CD4-positive, alpha-beta T cell treated with Interleukin-4 for 1 hour (primary cell): ENCODE data around the gene TCERG1L.

Source experiments
- DNase-seq, 2 donors: peaks; one replicate each; pipeline ENCODE4 v3.0.0-alpha.2; 2020 to 2022

The TCERG1L gene

DNA sequence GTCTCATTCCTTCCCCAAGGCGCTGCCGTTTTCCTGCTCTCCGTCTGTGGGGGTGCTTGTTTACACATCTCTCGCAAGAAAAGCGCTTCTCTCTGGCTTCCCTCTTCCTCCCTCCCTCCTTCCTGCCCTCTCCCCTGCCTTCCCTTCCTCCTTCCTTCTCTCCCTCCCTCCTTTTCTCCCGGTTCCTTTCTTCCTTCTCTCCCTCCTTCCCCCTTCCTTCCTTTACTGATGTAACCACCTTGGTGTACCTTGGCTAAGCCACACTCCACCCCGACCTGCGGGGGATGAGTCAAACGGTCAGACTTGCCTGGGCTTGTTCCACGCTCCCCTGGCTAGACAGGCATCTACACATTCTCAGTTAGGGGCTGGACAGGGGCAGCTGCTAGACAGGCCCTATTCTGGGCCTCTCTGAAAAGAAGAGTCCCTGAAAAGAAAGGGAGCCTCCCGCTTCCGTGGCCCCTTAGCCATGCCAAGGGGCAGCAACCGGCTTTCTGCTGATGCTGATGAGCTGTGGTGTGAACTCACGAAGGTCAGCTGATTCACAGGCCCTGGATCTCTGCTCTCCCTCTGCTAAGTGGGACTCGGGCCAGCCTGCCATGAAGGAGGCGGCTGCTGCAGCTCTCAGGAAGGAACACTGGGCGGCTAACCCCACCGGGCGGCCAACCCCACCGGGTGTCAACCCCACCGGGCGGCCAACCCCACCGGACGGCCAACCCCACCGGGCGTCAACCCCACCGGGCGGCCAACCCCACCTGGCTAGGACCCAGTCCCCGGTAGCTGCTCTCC lies 216.8 kb downstream of the TCERG1L start:
- DNase-seq: no peak

DNA sequence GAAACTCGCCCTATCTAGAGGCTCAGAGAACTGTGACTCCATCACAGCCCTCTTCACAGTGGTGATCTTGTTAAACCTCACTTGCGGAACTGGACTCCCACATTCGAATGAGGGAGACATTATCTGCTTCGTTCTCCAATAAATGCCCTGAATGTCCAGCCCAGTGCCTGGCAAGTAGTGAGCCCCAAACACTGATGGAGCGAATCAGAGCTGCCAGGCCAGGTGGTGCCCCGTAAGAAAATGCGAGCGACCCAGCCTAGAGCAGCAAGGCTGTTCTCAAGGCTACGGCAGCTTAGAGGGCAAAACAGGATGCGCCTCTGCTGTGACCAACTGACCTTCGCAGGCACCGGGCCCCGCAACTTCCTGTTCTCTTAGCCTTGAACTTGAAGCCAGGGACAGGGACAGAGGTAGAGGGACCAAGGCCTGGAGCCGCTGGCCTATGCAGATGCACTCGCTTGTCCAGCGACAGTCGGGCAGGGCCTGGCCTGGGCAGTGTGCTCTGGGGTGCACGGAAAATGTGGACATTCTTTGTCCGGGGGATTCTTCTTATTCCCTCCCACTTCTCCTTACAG lies 217.6 kb downstream of the TCERG1L start:
- DNase-seq: no peak

DNA sequence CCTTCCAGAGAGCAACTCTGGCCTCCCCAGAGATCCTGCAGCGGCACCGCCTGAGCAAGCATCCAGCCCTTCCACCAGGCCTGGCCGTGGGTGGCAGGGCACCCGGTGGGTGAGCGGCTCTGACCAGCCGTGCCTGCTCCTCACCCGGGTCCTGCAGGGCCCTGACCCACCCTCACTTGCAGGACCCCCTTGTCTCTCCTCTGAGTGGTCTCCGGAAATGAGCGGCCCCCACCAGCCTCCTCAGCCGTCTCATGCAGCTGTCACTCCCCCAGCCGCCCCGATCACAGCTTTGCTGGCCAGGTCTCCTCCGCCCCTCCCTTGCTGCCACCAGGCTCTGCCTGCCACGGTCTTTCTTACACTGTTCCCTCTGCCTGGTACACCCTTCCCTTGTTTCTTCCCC lies 218.2 kb downstream of the TCERG1L start:
- DNase-seq: no peak

DNA sequence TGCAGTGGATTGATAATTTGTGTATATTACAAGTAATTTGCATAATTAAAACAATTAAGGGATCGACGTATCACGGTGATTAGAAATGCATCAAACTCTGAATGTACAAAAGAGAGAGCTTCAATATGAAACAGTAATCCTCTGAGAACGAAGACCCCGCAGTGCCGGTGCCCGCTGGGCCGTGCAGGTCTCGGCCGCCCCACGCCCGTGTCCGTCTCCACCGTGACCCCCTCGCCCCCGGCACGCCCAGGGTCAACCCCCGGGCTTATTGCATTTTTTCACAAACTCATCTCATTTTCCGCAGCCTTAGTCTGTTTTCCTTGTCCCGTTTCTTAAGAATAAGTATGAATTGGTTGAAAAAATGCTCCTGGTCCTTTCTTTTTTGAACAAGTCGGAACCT lies 218.6 kb downstream of the TCERG1L start:
- no peak for DNase-seq

DNA sequence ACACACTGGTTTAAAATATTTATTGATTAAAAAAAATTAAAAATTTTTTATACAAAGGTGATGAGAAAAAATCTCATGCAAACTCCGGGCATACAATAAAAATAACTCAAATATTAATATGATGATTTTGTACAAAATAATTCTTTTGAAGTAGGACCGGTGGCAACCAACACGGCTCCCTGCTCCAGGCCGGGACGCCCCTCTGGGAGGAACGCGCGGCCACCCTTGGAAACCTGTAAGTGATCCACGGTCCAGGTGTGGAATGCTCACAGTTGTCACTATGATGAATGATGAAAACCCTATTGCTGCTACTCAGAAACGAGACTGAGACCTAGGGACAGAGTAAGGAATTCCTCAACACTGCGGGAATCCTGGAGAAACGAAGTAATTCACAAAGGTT lies 219.1 kb downstream of the TCERG1L start:
- DNase-seq: no peak

DNA sequence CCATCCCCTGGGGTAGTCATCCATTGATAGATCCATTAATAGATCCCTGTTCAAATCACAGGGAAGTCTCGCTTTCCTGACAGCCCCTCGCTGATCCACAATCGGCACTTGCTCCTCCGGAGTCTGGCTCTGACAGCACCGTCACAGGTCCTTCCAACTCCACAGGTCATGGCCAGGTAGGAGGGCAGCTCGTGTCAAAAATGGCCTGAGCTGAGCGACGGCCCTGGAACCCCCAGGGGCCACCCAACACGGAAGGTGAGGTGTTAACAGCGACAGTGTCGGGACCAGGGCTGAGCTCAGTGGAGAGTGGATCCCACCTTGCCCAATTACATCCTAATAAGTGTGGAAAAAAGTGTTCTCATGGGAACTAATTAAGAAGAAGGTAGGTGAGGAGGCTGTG lies 219.8 kb downstream of the TCERG1L start:
- DNase-seq: no peak

DNA sequence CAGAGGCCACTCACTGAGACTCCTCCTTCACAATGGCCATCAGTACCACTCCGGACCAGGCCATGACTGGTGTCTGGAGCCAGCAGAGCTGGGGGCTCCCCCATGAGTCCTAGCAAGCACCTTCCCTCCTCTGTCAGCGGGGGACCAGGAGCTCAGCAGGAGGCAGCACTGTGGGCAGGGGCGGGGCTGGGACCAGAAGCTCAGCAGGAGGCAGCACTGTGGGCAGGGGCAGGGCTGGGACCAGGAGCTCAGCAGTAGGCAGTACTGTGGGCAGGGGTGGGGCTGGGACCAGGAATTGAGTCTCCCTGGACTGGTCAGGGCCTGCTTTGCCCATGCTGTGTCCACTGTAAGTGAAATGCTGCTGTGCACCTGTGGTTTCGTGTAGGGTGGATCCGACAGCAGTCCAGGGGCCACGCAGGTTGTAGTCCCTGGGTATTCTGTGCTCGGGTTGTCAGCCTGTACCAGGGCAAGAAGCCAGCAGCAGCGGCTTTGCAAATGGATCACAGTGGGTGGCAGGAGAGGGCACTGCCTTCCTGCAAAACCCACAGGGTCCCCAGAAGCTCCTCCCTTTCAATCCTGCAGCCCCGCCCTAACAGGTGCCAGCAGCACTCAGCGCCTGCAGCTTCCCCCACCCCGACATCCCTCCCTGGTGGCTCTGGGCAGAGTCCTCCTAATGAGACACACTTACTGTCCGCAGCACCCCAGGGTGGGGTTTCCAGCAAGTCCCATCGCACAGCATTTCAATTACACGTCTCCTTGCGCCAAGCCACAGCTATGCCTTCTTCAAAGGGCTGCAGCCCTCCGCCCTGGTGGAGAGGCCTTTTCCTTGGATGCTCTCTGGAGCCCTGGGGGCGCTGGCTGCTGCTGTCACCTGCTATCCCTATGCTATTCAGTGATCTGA lies 220.5 kb downstream of the TCERG1L start:
- DNase-seq: no peak

DNA sequence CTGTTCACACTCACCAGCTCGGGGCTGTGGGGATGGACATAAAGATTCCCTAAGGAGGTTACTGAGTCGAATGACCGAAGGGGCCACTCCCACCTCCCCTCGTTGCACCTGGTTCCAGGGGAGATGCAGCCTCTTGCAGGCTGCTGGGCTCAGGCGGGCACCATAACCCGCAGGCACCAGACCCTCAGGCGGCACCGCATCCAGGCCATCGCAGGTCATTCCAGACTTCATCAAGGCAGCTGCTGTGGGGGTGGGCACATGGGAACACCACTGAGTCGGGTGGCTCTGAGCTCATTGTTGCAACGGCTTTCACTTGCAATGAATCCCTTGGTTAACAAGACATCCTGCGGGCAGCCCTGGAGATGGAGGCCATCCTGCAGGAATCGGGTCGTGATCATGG lies 221.7 kb downstream of the TCERG1L start:
- DNase-seq: no peak

DNA sequence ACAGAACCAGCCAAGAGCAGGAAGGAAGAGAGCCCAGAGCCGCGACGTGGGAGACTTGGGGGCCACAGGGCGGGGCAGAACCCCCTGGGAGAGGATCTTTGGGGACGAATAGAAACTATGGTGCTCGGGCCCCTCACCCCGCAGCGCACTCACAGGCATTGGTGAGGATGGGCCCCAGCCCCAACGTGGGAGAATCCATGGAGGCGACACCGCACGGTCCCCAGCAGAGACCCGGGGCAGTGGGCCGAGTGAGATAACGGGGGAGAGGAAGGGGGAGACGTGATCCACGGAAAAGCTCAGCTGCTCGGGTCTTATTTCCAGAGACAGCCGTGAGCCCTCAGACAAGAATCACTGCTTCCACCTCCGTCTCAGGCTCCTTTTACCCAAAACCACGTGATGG lies 222.4 kb downstream of the TCERG1L start:
- no peak for DNase-seq

DNA sequence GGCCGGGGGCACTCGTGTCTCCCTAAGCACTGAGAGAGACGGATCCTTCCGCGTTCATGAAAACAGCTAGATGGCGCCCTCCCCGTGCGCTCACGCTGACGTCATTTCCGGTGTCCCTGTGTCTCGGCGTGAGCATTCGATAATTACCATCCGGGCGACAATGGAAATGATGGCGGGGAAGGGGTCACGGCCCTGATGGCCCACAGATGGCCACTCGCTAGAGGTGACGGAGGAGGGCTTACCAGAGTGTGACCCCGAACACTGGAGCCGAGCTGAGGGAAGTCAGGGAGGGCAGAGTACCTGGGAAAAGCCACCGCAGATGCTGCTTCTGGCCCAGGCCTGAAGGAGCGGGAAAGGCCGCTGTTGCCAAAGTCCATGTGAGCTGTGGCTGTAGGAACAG lies 222.9 kb downstream of the TCERG1L start:
- no peak for DNase-seq

DNA sequence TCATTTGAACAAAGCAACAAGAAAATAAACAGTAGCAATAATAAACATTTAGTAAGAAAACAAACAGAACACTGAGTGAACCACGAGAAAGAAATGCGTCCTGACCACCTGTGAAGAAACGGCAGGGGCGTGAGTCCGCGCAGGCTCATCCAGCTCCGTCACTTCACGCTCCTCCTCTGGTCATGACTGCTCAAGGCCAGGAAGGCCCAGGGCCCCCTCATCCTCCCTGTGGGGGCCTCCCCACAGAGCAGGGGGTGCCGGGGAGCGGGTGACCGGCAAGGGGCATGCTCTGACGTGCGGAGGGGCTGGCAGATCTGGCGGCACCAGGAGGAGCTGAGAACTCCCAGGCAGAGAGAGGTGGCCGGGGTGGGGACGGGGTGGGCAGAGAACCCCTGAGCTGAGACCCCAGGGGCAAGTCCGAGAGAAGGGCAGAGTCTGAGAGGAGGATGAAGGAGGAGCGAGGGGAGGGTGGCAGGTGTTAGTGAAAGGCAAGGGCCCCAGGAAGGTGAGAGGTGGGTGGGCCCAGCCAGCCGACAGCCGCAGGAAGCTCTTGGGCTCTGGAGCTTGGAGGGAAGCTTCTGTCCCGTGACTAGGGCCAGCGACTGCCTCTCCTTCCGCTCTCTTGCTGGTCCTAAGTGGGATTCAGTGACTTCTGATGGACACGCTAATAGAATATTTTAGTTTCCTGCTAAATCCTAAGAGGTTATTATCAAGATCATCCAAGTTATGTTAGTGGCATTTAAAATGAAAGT lies 223.9 kb downstream of the TCERG1L start:
- no peak for DNase-seq

DNA sequence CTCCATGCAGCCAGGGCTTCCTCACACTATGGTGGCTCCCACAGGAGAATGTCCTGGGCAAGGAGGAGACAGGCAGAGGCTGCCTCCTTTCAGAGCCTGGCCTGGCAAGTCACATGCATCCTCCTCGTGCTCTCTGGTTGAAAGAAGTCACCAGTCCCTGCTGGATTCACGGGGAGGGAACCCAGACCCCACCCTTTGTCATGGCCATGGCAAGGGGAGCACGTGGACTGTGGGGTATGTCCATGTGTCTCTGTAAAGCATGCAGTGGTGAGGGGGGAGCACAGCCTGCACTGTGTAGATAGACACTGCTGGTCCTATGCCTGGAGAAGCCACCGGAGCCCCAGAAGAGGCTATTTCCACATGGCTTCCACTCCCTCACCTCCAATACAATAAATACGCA lies 225.0 kb downstream of the TCERG1L start:
- DNase-seq: no peak

DNA sequence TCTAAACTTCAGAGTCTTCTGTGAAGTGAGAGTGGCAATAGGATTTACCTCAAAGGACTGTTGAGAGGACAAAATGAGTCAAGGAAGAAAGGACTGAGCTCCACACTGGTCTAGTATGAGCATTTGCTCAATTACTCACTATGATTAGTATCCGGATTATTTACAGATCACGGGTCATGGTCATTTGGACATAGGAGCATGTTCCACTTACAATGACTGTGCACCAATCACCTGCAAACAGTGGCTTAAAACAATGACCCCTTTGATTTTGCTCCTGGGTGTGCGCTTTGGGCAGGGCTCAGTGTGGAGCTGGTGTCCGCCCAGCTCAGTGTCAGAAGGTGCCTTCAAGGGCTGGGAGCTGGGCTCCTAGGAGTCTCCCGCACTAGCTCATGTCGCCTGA lies 225.4 kb downstream of the TCERG1L start:
- DNase-seq: no peak

DNA sequence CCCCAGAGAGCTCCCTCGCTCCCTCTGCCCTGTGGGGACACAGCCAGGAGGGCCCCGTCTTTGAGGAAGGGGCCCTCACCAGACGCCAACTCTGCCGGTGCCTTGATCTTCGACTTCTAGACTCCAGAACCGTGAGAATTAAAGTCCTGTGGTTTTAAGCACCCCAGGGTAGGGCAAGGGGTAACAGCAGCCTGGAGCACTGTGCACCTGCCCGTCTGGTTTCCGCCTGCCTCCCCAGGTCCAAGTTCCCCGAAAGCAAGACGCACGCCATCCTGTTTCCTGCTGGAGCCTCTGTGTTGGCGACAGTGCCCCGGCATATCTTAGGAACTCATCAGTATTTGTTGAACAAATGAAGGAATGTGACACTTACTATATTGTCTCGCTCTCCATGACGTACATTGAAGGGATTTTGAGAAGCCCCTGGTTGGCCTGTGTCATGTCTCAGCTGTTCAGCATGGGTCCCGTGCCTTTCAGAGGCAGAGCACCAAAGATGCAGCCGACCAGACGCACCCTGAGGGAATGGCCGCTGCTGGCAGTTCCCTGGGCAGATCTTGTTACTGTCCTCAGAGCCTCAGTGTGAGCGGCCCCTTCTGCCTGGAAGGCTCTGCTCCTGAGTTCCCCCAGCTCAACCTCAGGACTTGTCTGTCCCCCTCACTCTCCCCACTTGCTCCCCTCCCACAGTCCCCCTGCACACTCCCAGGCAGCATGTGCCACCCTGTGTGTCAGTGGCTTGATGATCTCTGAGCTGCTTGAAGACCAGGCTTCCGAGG lies 226.2 kb downstream of the TCERG1L start:
- DNase-seq: no peak

DNA sequence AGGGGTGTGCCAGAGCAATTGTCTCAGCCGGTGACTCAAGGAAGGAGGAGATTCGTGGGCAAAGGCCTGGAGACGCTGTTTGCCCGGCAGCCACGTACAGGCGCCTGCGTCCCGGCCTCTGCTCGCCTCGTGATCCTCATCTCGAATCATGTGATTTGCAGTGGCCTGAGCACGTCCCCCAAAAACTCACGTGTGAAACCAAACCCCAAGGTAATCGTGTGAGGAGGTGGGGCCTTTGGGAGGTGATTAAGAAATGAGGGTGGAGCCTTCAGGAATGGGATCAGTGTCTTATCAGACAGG lies 226.8 kb downstream of the TCERG1L start:
- no peak for DNase-seq

DNA sequence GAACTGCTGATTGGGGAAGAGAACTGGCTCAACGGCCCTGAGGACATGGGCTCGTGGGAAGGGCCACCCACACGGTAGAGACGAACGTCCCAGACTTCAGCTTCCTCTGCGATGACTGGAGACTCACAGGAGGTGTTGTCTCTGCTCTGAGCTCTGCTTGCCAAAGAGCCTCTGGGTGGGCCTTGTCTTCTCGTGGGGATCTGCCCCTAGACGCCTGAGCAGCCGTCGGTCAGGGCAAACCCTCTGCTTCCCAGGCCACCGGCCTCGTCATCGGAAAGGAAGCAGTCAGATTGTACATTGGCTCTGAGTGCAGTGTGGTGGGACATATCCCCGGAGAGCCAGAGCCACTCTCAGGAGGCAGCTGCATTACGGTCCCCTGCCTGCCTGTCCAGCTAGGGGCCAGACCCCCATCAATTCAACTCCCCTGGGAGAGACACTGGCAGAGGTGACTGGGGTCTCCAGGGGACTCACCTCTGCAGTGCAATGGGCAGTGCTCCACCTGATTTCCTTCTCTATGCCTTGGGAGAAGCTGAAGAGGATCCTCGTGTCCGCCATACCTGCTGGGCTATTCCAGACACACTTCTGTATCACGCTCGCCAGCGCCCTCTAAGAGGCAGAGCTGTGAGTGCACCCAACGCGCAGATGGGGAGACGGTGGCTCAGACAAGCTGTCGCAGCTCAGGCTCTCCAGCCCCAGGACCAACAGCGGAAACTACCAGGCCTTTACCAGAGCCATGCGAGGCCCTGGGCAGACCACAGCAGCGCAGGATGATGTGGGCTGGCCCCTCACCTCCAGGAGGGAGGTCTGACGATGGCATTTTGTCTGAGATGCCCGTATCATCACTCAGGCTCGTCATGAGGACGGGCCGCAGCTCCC lies 227.4 kb downstream of the TCERG1L start:
- DNase-seq: no peak

DNA sequence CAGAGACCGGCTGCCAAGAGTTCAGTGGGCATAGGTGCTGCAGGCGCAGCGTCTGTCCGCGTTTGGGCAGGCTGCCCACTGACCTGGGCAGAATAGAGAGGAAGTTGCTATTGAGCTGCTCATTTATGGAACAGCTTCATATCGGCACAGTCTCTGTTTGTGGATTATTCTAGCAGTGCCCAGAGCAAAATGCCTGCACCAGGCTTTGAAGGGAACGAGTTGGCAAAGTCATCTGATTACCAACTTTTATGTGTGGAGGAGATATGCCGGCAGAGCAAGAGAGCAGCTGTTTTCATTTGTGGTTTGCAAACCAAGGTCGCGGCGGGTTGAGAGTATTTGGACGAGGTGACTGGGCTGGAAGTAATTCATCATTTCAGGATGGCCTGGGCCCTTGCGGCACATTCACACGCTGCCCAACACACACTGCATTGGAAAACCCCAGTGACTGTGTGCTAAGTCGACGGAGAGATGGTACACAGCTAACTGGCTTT lies 228.5 kb downstream of the TCERG1L start:
- no peak for DNase-seq

DNA sequence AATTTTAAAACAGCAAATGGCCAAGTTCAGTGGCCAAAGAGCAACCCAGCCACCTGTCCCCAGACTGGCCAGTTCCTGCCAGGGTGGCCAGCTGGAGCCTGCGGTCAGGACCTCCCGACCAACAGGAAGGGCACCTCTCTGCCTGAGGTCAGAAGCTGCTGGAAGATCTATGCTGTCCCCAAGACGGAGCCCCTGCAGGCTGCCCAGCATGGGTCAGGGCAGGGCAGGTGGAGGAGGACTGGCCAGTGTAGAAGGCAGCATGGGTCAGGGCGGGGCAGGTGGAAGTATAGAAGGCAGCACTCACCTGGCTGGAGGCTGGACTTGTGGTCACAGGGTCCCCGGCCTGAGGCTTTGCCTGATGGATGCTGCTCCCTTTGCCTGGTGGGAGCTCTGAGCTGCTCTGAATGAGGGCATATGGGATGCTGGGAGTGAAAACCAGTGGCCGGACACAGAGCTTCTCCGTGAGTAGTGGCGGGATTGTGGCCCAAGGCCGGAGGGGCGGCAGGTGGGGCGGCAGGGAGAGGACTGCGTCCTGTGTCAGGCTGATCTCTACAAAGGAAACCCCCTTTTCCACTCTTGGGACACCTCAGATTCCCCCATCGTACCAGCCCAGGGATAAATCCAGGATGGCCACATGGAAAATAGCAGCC lies 229.2 kb downstream of the TCERG1L start:
- no peak for DNase-seq

DNA sequence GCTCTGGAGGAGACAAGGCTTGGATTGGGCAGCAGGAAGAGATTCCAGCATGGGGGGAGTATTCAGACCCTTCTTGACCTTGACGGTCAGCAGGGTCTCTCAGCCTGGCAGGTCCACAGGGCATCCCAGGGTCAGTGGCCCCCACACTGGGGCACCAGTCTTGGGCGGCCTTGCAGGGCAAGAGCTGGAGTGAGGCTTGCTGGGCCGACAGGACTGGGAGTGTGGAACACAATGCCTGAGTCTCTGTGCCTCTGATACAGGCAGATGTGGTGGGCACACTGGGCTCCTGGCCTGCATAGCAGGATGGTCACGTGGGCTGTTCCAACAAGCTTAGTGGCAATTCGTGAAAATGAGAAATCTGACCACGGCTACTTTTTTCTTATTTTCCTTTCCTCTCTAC lies 229.7 kb downstream of the TCERG1L start:
- no peak for DNase-seq

DNA sequence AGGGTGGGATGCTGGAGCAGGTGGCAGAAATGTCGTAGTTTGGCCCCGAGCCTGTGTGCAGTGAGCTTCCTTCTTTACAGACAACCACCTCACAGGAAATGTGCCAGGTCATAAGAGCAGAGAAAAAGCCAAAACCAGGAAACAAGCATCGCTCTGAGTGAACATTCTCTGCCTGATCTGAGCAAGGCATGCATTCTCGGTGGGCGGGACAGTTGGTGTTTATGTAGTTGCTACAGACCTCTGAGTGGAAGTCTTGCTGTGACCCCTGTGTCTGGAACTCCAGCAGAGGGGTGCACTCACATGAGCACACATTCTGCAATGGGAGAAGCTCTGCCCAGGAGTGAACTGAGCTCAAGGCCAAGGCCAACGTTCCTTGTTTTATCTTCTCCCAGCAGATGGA lies 230.1 kb downstream of the TCERG1L start:
- DNase-seq: no peak

DNA sequence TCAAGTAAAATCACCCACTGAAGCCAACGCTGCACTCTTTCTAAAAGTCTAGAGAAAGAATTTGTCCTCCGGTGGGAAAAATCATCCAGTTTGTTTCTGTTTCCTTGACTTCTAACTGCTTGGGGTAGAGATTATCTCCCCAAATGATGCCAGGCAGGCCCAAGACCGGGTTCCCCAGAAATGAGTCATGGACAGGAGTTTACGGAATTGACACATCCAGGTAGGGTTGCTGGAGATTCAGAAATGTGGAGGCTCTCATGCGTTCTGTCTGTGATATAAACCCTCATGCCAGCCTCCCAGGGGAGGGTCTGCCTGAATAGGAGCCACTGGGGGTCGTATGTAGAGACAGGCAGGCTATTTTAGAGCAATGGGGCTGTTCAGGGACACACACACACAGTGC lies 230.9 kb downstream of the TCERG1L start:
- no peak for DNase-seq
